ENCODE measurements around the gene GDPD4. TPM values are rescaled to one million over a fixed set of nuclear protein-coding genes. Genes with fewer than 3 reads are reported as not detected.

The GDPD4 gene
- total RNA-seq, 4 donors from 2014 or later: not detected

GRCh38 chr11:77213029-77213579 lies 88.4 kb downstream of the GDPD4 start:
- H3K9me3 ChIP-seq: no peaks in the 10 kb centered on the region
- H3K27me3 ChIP-seq: no peaks in the 10 kb centered on the region
- H3K27ac ChIP-seq: no peak overlapping the region
- no peaks in the 10 kb centered on the region for H3K36me3 ChIP-seq
- no peak overlapping the region for H3K4me3 ChIP-seq
- TF ChIP-seq CTCF (IDR thresholded peaks at IDR 0.05): no peak
- no peak for TF ChIP-seq POLR2A (IDR thresholded peaks at IDR 0.05)
- TF ChIP-seq POLR2AphosphoS5 (IDR thresholded peaks at IDR 0.05): no peak
- TF ChIP-seq EP300 (IDR thresholded peaks at IDR 0.05): no peak
- DNase-seq (ENCODE audit: low spot score in 2 of 2): no peak
- WGBS: 88% methylated on average over 13 of the region's 13 CpGs
- no peaks in the 10 kb centered on the region for H3K4me1 ChIP-seq

DNA sequence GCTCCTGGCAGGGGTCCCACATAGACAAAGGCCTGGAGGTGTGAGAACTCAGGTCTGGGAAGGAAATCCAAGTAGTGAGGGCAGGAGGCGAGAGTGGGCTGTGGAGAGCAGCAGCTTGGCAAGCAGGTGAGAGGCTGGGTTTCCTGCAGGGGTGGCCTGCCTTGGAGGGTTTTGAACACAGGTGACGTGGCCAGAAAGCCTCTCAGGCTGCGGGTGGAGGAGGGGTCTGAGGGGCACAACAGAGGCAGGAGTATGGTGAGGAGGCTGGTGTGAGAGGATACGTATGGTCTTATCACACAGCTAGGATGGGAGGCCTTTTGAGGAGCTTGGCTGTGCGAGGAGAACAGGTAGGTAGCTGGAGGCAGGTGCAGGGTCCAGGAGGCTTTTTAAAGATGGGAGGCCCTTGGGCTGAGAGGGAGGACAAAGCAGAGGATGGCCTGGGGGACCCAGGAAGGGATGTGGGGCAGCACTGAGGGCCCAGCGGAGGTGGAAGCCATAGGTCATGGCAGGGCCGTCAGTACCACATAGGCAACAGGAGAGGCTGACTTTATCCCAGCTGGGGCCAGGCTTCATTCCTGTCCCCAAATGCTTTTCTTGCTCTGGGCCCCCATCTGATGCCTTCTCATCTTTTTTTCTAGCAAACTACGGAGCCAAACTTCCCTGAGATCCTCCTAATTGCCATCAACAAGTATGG lies 89.0 kb downstream of the GDPD4 start:
- no peak for DNase-seq (ENCODE audit: low spot score in 2 of 2)
- Histone ChIP-seq H3K4me1 (no peaks in the 10 kb centered on the region), H3K36me3 (no peaks in the 10 kb centered on the region), H3K9me3 (no peaks in the 10 kb centered on the region), H3K27ac (no peak overlapping the region), H3K4me3 (no peak overlapping the region), H3K27me3 (no peaks in the 10 kb centered on the region)
- TF ChIP-seq POLR2A (IDR thresholded peaks at IDR 0.05) (no peak), EP300 (IDR thresholded peaks at IDR 0.05) (no peak), CTCF (IDR thresholded peaks at IDR 0.05) (no peak), POLR2AphosphoS5 (IDR thresholded peaks at IDR 0.05) (no peak)
- WGBS: 94% methylated on average over 7 of the region's 8 CpGs

DNA sequence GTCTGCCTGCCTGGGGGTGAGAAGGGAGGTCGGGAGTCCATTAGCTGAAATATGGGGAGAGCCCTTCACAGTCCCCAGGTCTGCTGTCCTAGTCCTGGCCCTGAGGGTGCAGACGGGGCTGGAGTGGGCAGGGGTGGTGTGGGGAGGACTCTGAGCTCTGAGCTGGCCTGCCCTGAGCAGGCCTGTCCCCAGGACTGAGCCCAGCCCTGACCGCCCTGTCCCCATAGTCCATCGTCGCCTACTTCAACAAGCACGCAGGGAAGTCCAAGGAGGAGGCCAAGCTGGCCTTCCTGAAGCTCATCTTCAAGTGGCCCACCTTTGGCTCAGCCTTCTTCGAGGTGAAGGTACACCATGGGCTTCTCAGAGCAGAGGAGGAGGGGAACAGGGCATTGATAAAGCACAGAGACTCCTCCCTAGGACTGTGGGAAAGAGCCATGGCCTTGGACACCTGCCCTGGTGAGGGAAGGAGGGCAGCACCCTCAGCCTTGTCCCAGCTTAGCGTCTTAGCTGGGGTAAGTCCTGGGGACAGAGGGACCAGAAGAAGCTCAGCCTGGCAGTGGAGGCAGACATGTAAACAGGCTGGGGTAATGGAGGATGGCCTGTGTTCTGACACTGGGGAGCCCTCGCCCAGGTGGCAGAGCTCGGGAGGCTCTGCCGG lies 89.8 kb downstream of the GDPD4 start:
- no peaks in the 10 kb centered on the region for H3K36me3 ChIP-seq
- no peak for TF ChIP-seq POLR2A (IDR thresholded peaks at IDR 0.05)
- TF ChIP-seq CTCF (IDR thresholded peaks at IDR 0.05): no peak
- TF ChIP-seq EP300 (IDR thresholded peaks at IDR 0.05): no peak
- TF ChIP-seq POLR2AphosphoS5 (IDR thresholded peaks at IDR 0.05): no peak
- no peak overlapping the region for H3K27ac ChIP-seq
- no peak for DNase-seq (ENCODE audit: low spot score in 2 of 2)
- H3K4me3 ChIP-seq: no peak overlapping the region
- H3K9me3 ChIP-seq: no peaks in the 10 kb centered on the region
- H3K4me1 ChIP-seq: no peaks in the 10 kb centered on the region
- 89% methylated on average over 11 of the region's 11 CpGs for WGBS
- H3K27me3 ChIP-seq: no peaks in the 10 kb centered on the region

GRCh38 chr11:77211040-77211451 lies 90.4 kb downstream of the GDPD4 start:
- no CpG with 5 or more reads among the region's 14 CpGs for whole genome bisulfite sequencing
- DNase-seq (ENCODE audit: low spot score in 2 of 2): no peak

More at GRCh38 chr11:77211040-77211451, 90.4 kb downstream of the GDPD4 start:
- no peaks in the 10 kb centered on the region for H3K36me3 ChIP-seq
- H3K9me3 ChIP-seq: no peaks in the 10 kb centered on the region
- no peak overlapping the region for H3K27ac ChIP-seq
- no peaks in the 10 kb centered on the region for H3K4me1 ChIP-seq
- no peaks in the 10 kb centered on the region for H3K27me3 ChIP-seq
- no peak overlapping the region for H3K4me3 ChIP-seq
- TF ChIP-seq EP300 (IDR thresholded peaks at IDR 0.05) (no peak), CTCF (IDR thresholded peaks at IDR 0.05) (no peak), POLR2A (IDR thresholded peaks at IDR 0.05) (no peak), POLR2AphosphoS5 (IDR thresholded peaks at IDR 0.05) (no peak)
